Activated CD4-positive, alpha-beta T cell treated with anti-CD3 and anti-CD28 coated beads for 48 hours (primary cell): ENCODE measurements around the gene G6PC3.
"Not testable (repeated sequence)": the region's sequence is repeated elsewhere in the genome, so short reads cannot be mapped to it uniquely, and the experiment has no call there.

Experiments used
- DNase-seq: peaks from one replicate; pipeline ENCODE4 v3.0.0-alpha.2; 2020

The G6PC3 gene

GRCh38 chr17:44084921-44085320 is 14.4 kb downstream of the G6PC3 start:
- DNase-seq, result no peak

DNA sequence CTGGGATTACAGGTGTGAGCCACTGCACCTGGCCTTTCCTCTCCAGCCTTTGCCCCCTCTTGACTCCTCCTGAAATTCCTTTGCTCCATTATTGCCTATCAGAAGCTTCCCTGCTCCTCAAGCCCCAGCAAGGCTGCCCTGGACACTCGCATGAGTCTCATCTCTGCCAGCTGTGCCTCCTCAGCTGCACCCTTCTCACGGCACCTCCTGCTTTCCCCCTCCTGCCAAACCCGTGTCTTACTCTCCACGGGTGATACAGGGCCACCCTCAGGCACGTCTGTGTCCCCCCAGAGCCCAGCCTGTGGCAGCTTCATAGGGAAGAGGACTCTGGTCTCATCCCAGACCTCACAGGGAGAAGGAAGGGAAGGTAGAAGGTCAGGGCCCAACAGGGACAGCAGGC is 15.4 kb downstream of the G6PC3 start:
- DNase-seq, result no peak

GRCh38 chr17:44086364-44087311 is 16.1 kb downstream of the G6PC3 start:
- peak; percentile 71 for DNase-seq

DNA sequence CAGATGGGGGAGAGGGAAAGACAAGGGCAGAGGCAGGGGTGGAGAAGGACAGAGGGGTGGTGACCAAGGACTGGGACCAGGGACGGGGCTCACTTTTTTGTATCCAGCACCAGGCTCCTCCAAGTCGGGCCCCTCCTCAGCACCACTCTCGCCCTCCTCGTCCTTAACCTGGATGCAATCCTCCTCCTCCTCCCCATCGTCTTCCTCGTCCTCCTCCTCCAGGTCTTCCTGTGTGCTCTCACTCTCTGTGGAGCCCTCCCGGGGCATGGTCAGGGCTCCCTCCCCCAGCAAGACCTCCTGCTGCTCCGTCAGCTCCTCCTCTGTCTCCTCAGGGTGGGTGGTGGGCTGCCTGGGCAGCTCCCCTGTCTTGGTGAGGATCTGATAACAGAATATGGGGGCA is 16.8 kb downstream of the G6PC3 start:
- no peak for DNase-seq

GRCh38 chr17:44088254-44088653 is 17.7 kb downstream of the G6PC3 start:
- DNase-seq, result no peak

DNA sequence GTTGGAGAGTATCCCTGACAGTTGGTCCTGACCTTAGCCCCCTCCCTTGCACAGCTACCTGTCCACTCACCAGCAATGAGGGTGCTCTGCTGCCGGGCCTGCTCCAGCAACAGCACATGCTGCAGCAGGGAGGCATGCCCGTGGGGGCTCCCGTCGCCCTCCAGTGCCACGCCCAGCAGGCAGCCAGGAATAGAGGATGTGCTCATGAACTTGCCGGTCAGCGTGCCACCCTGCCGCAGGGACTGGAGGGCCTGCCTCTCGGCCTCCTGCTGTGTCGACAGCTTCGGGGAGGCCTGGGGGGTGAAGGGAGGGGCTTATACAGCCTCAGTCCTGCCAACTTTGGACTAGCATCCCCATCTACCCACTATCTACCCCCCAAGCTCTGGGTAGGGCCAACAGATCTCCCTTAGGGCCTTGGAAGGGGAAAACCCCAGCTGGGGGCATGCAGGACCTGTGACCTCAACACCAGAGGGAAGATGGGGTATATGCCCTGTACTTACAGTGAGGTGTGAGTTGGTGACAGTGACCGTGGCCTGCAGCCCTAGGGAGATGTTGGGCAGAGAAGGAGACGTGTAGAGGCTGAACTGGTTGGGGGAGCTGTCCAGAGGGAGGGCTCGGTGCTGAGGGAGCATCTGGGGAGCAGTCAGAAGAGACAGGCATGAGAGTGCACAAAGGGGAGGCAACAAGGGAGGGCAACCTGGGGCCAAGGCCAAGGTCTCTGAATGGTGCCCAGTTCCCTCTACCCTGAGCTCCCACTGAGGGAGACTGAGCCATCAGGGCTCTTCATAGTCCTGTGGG is 20.9 kb downstream of the G6PC3 start:
- DNase-seq, result no peak

GRCh38 chr17:44092051-44092450 is 21.5 kb downstream of the G6PC3 start:
- DNase-seq, result no peak

DNA sequence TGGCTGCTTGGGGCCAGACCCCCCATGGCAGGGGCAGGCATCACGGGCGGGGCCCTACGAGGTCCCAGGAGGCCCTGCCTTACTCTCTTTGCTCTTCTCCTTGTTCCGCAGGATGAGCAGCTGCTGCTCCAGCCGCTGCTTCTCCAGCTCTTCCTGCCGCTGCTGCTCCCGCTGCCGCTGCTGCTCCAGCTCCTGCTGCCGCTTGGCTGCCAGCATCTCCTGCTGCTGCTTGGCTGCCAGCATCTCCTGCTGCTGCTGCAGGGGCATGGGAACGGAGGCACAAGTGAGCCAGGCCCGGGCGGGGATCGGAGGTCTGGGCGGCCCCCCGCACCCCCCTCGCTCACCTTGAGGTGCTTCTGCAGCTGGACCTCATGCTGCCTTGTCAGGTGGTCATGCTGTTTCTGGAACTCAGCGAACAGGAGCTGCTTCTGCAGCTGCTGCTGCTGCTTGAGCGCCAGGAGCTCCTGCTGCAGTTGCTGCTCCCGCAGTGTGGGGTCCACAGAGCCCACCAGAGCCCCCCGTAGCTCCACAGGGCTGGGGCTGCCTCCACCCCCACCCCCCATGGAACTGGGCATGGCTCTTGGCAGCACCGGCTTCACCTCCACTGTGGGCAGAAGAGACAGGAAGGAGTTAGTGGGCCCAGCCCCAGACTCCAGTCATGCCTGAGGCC is 22.8 kb downstream of the G6PC3 start:
- no peak for DNase-seq

- DNase-seq, result no peak
Measured at GRCh38 chr17:44094701-44095387, 24.3 kb downstream of the G6PC3 start.

DNA sequence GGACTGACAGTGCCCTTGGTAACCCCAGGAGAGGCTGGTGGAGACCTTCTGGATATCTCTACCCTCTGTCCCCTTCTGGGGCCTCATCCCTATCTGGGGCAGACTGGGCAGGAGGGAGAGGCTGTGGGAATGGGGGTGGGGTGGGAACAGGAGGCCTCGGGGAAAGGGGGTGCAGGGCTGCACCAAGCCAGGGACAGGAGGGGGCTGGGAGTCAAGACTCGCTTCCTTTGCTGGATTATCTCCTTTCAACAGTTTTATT is 24.8 kb downstream of the G6PC3 start:
- no peak for DNase-seq

DNA sequence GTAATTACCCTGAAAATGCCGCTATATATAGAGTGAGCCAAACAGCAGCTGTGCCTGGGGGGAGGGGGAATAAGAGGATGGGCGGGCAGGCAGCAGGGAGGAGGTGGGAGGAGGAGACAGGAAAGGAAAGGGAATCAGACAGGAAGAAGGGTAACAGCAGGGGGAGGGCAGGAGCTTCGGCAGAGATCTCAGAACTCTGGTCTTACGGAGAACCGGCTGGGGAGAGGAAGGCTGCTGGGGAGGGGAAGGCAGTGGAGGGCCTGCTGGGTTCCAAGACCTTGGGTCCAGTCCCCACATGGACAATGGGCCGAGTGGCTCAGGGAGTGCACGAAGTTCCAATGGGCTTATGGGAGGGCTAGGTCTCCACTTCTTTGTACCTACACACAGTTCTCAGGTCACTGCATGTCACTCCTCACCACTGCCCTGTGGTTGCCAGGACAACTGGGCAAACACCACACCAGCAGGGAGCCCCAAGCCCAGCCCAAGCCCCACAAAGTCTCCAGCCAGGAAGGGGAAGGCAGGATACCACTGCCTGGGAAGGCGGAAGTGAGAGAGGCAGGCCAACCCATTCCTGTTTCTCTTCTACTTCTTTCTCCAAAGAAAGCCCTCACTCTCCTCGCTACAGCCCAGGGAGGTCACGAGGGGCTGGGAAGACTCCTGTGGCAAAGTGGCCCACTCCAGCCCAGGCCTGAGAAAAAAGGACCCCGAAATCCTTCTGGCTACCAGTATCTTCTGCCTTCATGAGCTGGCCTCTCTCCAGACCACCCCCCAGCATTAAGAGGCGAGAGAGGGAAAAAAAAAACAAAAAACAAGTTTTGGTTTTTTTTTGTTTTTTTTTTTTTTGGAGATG is 25.3 kb downstream of the G6PC3 start:
- DNase-seq, result no peak

DNA sequence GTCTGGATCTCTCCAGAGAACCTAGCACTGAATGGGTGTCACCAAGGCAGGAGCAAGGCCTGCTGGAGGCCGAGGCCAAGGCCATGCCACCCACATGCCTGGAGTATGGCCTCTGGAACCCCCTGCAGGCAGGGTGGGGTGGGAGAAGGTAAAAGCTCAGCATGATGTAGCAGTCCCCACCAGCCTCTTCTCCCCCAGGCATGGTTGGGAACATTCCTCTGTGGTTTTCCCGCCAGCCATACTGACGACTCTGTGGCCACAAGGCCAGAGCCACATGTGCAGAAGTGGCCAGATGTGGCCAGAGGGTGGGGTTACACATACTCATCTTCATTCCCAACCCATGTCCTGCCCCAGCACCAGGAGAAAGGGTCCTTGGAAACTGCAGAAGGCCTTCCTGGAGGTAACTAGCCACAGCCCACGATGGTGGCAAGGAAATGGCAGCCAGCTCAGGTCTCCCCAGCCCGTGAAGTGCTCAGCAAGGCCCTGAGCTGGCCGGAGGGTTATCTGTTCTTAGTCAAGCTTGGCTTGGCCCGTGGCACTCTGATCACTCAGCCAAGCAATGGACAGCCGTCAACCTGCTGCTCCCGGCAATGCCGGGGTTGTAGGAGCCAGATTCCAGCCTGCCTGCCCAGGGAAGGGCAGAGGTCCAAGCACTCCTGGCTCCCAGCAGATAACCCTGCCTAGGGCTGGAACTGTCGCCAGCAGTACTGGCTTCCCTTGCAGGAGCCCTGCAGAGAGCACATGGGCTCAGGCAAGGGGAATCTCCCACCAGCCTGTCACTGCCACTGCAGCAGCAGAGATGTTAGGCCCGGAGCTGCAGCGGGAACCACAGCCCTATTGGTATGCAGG is 26.8 kb downstream of the G6PC3 start:
- no peak for DNase-seq

DNA sequence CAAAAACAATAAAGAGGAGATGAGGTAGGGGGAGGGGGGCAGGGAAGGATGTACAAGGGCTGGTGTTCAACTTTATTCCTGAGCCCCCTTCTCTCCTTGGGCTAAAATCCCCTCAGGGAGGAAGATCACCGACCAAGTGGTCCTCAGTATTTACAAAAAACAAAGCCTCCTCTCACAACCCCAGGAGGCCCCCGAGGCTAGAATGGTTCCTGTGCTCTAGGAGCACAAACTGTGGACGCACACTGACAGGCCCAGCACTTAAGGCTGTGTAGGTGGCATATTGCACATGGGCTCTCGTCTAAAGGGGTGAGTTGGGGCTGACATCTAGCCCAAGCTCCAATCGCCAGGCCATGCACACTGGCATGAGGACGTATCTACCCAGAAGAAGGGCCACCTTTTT is 31.3 kb downstream of the G6PC3 start:
- not testable (repeated sequence) for DNase-seq

GRCh38 chr17:44102849-44103622 is 32.5 kb downstream of the G6PC3 start:
- DNase-seq, result no peak

GRCh38 chr17:44105483-44105882 is 34.9 kb downstream of the G6PC3 start:
- no peak for DNase-seq

DNA sequence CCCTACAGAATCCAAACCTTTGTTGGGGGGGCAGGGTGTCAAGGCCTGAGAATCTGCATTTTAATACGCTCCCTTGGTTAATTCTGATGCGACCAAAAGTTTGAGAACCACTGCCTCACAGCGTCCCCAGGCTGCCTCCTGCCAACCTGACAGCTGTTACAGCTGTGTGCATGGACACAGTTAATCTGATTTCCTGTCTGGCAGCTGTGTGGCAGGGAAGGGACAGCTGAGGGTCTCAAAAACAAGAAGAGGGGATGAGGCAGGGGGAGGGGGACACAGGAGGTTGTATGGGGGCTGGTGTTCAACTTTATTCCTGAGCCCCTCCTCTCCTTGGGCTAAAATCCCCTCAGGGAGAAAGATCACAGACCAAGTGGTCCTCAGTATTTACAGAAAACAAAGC is 35.4 kb downstream of the G6PC3 start:
- no peak for DNase-seq

DNA sequence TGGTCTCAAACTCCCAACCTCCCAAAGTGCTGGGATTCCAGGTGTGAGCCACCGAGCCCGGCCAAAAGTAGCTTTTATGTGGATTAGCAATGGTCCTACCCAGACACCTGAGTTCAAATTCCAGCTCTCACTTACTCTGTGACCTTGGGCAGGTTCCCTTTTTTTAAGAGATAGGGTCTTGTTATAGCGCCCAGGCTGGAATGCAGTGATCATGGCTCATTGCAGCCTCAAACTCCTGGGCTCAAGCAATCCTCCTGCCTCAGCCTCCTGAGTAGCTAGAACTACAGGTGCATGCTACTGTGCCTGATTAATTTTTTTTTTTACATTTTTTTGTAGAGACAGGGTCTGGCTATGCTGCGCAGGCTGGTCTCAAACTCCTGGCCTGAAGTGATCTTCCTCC is 36.3 kb downstream of the G6PC3 start:
- DNase-seq, result no peak

- DNase-seq, result no peak
Measured at GRCh38 chr17:44108440-44109311, 38.1 kb downstream of the G6PC3 start.

DNA sequence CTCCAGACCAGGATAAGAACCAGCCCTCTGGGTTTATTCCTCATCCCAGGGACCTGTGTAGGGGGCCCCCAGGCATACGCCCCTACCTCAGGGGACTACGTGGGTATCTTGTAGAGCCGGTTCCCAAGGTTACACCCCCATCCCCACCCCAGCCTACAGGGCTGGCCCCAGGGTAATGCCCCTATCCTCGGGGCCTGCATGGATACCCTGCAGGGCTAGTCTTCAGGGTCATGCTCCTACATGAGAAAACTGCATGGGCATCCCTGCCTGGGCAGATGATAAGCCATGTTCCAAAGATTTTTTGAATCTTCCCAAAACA is 38.7 kb downstream of the G6PC3 start:
- DNase-seq, result no peak
